HCT116 (cell line): ENCODE measurements around the gene DNASE1L1.

Experiments used
- CTCF ChIP-seq, 3 experiments: fragments of 200-600 bp in 1 of 3; sonication (generic) in 1 of 3; IDR thresholded peaks in 2 of 3; conservative IDR thresholded peaks in 1 of 3; 2 replicates each; pipeline ENCODE4 v1.5.1; 2012 to 2017; ENCODE audit warnings: low read depth in 2 of 3, low read length in 2 of 3, antibody characterized with exemption in 1 of 3, borderline replicate concordance in 1 of 3, control low read depth in 1 of 3, mild to moderate bottlenecking in 1 of 3, mixed read lengths in 1 of 3, mixed run types in 1 of 3, moderate library complexity in 1 of 3; ENCODE audit not compliant: insufficient read depth in 1 of 3
- JUND ChIP-seq: IDR thresholded peaks from 2 replicates; pipeline ENCODE4 v1.6.1; 2012
- ZFX ChIP-seq: fragments of 450-650 bp; IDR thresholded peaks from 2 replicates; pipeline ENCODE4 v1.6.1; 2017

GRCh38 chrX:154448484-154448883 lies 39.4 kb upstream of the DNASE1L1 start:
- TF ChIP-seq JUND (no peak), ZFX (no peak), CTCF (IDR thresholded peaks at IDR 0.05 in 2 of 3, conservative IDR thresholded peaks at IDR 0.05 in 1 of 3; ENCODE audit: borderline replicate concordance in 1 of 3, insufficient read depth in 1 of 3, low read depth in 2 of 3, low read length in 2 of 3) (no peak)
